K562 (cell line): Measurements from ENCODE around the gene LEMD1. TPM values are rescaled to one million over a fixed set of nuclear protein-coding genes. Genes with fewer than 3 reads are reported as not detected.

Experiments used
- CBX2 ChIP-seq: fragments of 200-600 bp; sonication (generic); IDR thresholded peaks from one replicate; pipeline ENCODE4 v1.6.1; 2012; ENCODE audit warnings: mild to moderate bottlenecking, low read length, inconsistent platforms; ENCODE audit not compliant: insufficient read depth, poor library complexity, severe bottlenecking
- CCAR2 ChIP-seq: fragments of 200-400 bp; formaldehyde crosslinking; IDR thresholded peaks from 2 replicates; pipeline ENCODE4 v1.6.1; 2017; ENCODE audit warnings: mild to moderate bottlenecking, low read depth, low read length
- EGR1 ChIP-seq: fragments of 450-650 bp; conservative IDR thresholded peaks from 2 replicates; pipeline ENCODE4 v1.6.1; 2017; ENCODE audit warnings: mild to moderate bottlenecking
- FOXK2 ChIP-seq, 2 experiments: fragments of 450-650 bp; IDR thresholded peaks in 1 of 2; conservative IDR thresholded peaks in 1 of 2; 2 replicates each; pipeline ENCODE4 v1.6.1; 2016; ENCODE audit warnings: low read depth in 2 of 2, mild to moderate bottlenecking in 1 of 2
- HCFC1 ChIP-seq: IDR thresholded peaks from 2 replicates; pipeline ENCODE4 v1.6.1; 2012; ENCODE audit warnings: low read depth, low read length, improper control_type of control experiment
- MTA1 ChIP-seq: fragments of 450-650 bp; IDR thresholded peaks from 2 replicates; pipeline ENCODE4 v1.6.1; 2017; ENCODE audit warnings: borderline replicate concordance
- MYC ChIP-seq, 2 experiments: fragments of 250-450 bp in 1 of 2; sonication (Bioruptor Pico) in 1 of 2; IDR thresholded peaks; 2 replicates each; pipeline versions ENCODE4 v1.5.1 to v1.6.1; 2012 to 2021; ENCODE audit warnings: low read depth in 2 of 2, borderline replicate concordance in 1 of 2, improper control_type of control experiment in 1 of 2, low read length in 1 of 2, mild to moderate bottlenecking in 1 of 2, moderate library complexity in 1 of 2
- NR4A1 ChIP-seq, 2 experiments: fragments of 250-450 bp in 1 of 2; fragments of 450-650 bp in 1 of 2; sonication (Bioruptor Pico) in 1 of 2; IDR thresholded peaks; 2 replicates each; pipeline versions ENCODE4 v1.4.0 to v1.6.1; 2016 to 2020; ENCODE audit warnings: mild to moderate bottlenecking in 2 of 2, missing compliant biosample characterization in 1 of 2, missing genetic modification characterization in 1 of 2, moderate library complexity in 1 of 2
- PML ChIP-seq: IDR thresholded peaks from 2 replicates; pipeline ENCODE4 v1.6.1; 2012; ENCODE audit warnings: low read length, inconsistent platforms
- RBM15 ChIP-seq: fragments of 200-400 bp; formaldehyde crosslinking; IDR thresholded peaks from 2 replicates; pipeline ENCODE4 v1.6.1; 2018; ENCODE audit warnings: mild to moderate bottlenecking, low read length, moderate library complexity; ENCODE audit not compliant: insufficient read depth
- SNAPC5 ChIP-seq: fragments of 250-450 bp; sonication (Bioruptor Pico); IDR thresholded peaks from 2 replicates; pipeline ENCODE4 v1.8.0; 2021; ENCODE audit warnings: moderate library complexity, mild to moderate bottlenecking, inconsistent platforms
- TAF1 ChIP-seq: IDR thresholded peaks from 2 replicates; pipeline ENCODE4 v1.6.1; 2011; ENCODE audit warnings: mild to moderate bottlenecking, low read length, moderate library complexity; ENCODE audit not compliant: insufficient read depth, control insufficient read depth, severe bottlenecking; ENCODE audit errors: extremely low read depth
- TOE1 ChIP-seq, 2 experiments: fragments of 450-650 bp in 1 of 2; sonication (generic) in 1 of 2; formaldehyde crosslinking in 1 of 2; IDR thresholded peaks; 2 replicates each; pipeline versions ENCODE4 v1.7.1 to v1.8.0; 2016 to 2022; ENCODE audit warnings: borderline replicate concordance in 2 of 2, mild to moderate bottlenecking in 2 of 2, antibody characterized with exemption in 1 of 2, inconsistent platforms in 1 of 2, low read depth in 1 of 2, missing genetic modification reagents in 1 of 2, moderate library complexity in 1 of 2
- U2AF2 ChIP-seq: fragments of 200-400 bp; formaldehyde crosslinking; optimal IDR thresholded peaks from 2 replicates; pipeline ENCODE3; 2017; ENCODE audit warnings: low read depth, mild to moderate bottlenecking, low read length
- ZNF57 ChIP-seq: fragments of 450-650 bp; formaldehyde crosslinking; IDR thresholded peaks from 2 replicates; pipeline ENCODE4 v1.4.0; 2020; ENCODE audit warnings: mild to moderate bottlenecking, moderate library complexity
- ZNF766 ChIP-seq: fragments of 200-800 bp; sonication (Bioruptor generic); conservative IDR thresholded peaks from 2 replicates; pipeline ENCODE4 v1.6.1; 2016; ENCODE audit warnings: missing genetic modification characterization, missing compliant biosample characterization
- ZSCAN29 ChIP-seq: fragments of 450-650 bp; IDR thresholded peaks from 2 replicates; pipeline ENCODE4 v1.6.1; 2017
- polyA plus RNA-seq, 8 experiments: library from polyadenylated mRNA; depleted of rRNA in 4 of 8; stranded (reverse) in 5 of 8; unstranded in 3 of 8; fragments of >200 nt; fragmentation: Nextera tagmentation in 2 of 8; fragmentation: Illumina TruSeq in 1 of 8; extraction: Ambion mirVana in 2 of 8; extraction: Trizol in 1 of 8; gene quantifications; 2 replicates each; pipeline versions ENCODE4 v1.2.1 to v1.2.3, GENCODE V29; 2011 to 2014; ENCODE audit warnings: inconsistent platforms in 1 of 8, missing spikeins in 1 of 8
- total RNA-seq, 7 experiments: library from RNA; depleted of rRNA in 6 of 7; stranded (reverse); fragments of >200 nt in 6 of 7; fragmentation: Illumina TruSeq in 2 of 7; extraction: Trizol in 2 of 7; gene quantifications; 2 replicates each; pipeline versions ENCODE4 v1.2.1 to v1.2.3, GENCODE V29; 2011 to 2021; ENCODE audit warnings: low replicate concordance in 1 of 7
- TF ChIP-seq, protein P1 (sequence below): fragments of 200-800 bp; sonication (Bioruptor generic); IDR thresholded peaks from 2 replicates; pipeline ENCODE4 v1.6.1; 2017; ENCODE audit warnings: missing genetic modification characterization, missing compliant biosample characterization
- TF ChIP-seq, protein P2 (sequence below): sonication (generic); formaldehyde crosslinking; IDR thresholded peaks from 2 replicates; pipeline ENCODE4 v1.8.0; 2022; ENCODE audit warnings: mild to moderate bottlenecking, low read depth, missing genetic modification reagents
- TF ChIP-seq, protein P3 (sequence below): fragments of 450-650 bp; formaldehyde crosslinking; IDR thresholded peaks from 2 replicates; pipeline ENCODE4 v1.4.0; 2020; ENCODE audit warnings: mild to moderate bottlenecking, mixed read lengths

LEMD1 gene
- total and polyA plus RNA-seq, 9 of the 15 experiments (the other 6 are each of a cell fraction or from before 2014, with no cell fraction given): 0.11 to 2.4 (median 0.57) TPM; not detected in 1

DNA sequence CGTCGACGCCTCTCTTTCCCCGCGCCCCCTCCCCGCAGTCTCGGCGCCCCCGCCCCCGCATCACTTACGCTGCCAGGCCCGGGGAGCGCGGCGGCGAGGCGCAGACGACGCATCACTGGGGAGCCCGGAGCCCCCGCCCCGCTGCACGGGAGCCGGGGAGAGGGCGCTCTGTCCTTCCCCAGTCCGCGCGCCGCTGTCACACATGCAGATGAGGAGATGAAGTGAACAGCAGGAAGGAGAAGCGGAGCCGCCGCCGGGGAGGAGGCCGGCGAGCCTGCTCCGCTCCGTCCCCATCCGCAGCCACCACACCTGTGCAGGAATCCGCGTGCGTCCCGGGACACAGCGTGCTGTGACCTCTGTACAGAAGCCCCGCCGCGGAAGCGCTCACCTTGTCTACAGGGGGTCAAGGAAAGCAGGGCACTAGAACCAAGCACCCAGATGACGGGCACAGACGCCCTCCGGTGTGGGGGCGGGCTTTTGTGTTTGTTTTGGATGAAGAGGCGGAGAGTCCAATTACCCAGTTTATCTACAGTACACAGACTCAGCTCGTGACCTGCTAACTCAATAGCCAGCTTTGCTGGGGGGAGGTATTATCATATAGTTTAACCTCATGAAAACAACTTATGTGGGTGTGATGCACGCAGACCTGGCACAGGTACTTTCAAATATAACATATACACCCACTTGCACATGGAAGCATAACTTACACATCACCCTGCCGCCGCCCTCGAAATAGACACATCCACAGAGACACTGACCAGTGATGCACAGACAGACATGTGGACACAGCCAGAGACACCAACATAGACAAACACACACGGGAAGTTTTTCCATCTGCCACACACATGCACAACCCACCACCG is 77.6 kb downstream of the LEMD1 start (continued):
- no peak for TF ChIP-seq ZNF766 (CRISPR knock-in tag)
- 0 out of 2 replicates have a peak, but pooled peaks have one; percentile 60 for TF ChIP-seq TOE1 (IDR thresholded peaks at IDR 0.05; ENCODE audit: borderline replicate concordance)
- no peak for TF ChIP-seq TOE1 (CRISPR knock-in tag; IDR thresholded peaks at IDR 0.05; ENCODE audit: borderline replicate concordance, low read depth)
- TF ChIP-seq SNAPC5 (CRISPR knock-in tag): no peak
- TF ChIP-seq RBM15: no peak
- TF ChIP-seq U2AF2: no peak
- no peak for TF ChIP-seq ZNF57
- TF ChIP-seq HCFC1: no peak
- peak; percentile 82 for TF ChIP-seq EGR1
- TF ChIP-seq, protein P1, sequence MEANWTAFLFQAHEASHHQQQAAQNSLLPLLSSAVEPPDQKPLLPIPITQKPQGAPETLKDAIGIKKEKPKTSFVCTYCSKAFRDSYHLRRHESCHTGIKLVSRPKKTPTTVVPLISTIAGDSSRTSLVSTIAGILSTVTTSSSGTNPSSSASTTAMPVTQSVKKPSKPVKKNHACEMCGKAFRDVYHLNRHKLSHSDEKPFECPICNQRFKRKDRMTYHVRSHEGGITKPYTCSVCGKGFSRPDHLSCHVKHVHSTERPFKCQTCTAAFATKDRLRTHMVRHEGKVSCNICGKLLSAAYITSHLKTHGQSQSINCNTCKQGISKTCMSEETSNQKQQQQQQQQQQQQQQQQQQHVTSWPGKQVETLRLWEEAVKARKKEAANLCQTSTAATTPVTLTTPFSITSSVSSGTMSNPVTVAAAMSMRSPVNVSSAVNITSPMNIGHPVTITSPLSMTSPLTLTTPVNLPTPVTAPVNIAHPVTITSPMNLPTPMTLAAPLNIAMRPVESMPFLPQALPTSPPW: peak; percentile 41; the same call in 1 of the 2 replicates
- TF ChIP-seq, protein P2, sequence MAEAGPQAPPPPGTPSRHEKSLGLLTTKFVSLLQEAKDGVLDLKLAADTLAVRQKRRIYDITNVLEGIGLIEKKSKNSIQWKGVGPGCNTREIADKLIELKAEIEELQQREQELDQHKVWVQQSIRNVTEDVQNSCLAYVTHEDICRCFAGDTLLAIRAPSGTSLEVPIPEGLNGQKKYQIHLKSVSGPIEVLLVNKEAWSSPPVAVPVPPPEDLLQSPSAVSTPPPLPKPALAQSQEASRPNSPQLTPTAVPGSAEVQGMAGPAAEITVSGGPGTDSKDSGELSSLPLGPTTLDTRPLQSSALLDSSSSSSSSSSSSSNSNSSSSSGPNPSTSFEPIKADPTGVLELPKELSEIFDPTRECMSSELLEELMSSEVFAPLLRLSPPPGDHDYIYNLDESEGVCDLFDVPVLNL (CRISPR knock-in tag): no peak
- no peak for TF ChIP-seq MYC (IDR thresholded peaks at IDR 0.05; ENCODE audit: low read depth, low read length)
- TF ChIP-seq MYC (CRISPR knock-in tag; IDR thresholded peaks at IDR 0.05; ENCODE audit: borderline replicate concordance, low read depth): no peak
- TF ChIP-seq MTA1: no peak
- TF ChIP-seq CCAR2: no peak
- no peak for TF ChIP-seq CBX2
- TF ChIP-seq FOXK2 (conservative IDR thresholded peaks at IDR 0.05 in 1 of 2, IDR thresholded peaks at IDR 0.05 in 1 of 2; ENCODE audit: low read depth in 2 of 2): no peak
- TF ChIP-seq TAF1: no peak
- TF ChIP-seq PML: no peak
- TF ChIP-seq, protein P3, sequence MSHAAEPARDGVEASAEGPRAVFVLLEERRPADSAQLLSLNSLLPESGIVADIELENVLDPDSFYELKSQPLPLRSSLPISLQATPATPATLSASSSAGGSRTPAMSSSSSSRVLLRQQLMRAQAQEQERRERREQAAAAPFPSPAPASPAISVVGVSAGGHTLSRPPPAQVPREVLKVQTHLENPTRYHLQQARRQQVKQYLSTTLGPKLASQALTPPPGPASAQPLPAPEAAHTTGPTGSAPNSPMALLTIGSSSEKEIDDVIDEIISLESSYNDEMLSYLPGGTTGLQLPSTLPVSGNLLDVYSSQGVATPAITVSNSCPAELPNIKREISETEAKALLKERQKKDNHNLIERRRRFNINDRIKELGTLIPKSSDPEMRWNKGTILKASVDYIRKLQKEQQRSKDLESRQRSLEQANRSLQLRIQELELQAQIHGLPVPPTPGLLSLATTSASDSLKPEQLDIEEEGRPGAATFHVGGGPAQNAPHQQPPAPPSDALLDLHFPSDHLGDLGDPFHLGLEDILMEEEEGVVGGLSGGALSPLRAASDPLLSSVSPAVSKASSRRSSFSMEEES (CRISPR knock-in tag): no peak
- TF ChIP-seq ZSCAN29: no peak
- TF ChIP-seq NR4A1 (CRISPR knock-in tag; IDR thresholded peaks at IDR 0.05): no peak
- TF ChIP-seq NR4A1 (tag; IDR thresholded peaks at IDR 0.05): no peak
